K562 (cell line): Measurements from ENCODE around the gene HDAC1. TPM values are rescaled to one million over a fixed set of nuclear protein-coding genes. Genes with fewer than 3 reads are reported as not detected.

Experiments
- ATF7 ChIP-seq: fragments of 450-650 bp; IDR thresholded peaks from 2 replicates; pipeline ENCODE4 v1.7.1; 2014; ENCODE audit warnings: mild to moderate bottlenecking, moderate library complexity
- BRCA1 ChIP-seq, 2 experiments: fragments of 450-650 bp in 1 of 2; sonication (generic) in 1 of 2; formaldehyde crosslinking in 1 of 2; IDR thresholded peaks; 2 replicates each; pipeline versions ENCODE4 v1.5.0 to v1.6.1; 2017 to 2020; ENCODE audit warnings: mild to moderate bottlenecking in 1 of 2, missing genetic modification reagents in 1 of 2
- BRD4 ChIP-seq: fragments of 200-600 bp; sonication (generic); IDR thresholded peaks from 2 replicates; pipeline ENCODE4 v1.6.1; 2017; ENCODE audit warnings: inconsistent platforms
- CBFB ChIP-seq: sonication (generic); formaldehyde crosslinking; IDR thresholded peaks from 2 replicates; pipeline ENCODE4 v1.4.0; 2020; ENCODE audit warnings: mild to moderate bottlenecking, missing genetic modification reagents
- CCNT2 ChIP-seq: IDR thresholded peaks from 2 replicates; pipeline ENCODE4 v1.6.1; 2011; ENCODE audit warnings: borderline replicate concordance, low read depth, mild to moderate bottlenecking, moderate library complexity, mixed read lengths, low read length; ENCODE audit not compliant: insufficient read length; ENCODE audit errors: extremely low read depth
- ESRRA ChIP-seq: fragments of 450-650 bp; IDR thresholded peaks from 2 replicates; pipeline ENCODE4 v1.6.1; 2014; ENCODE audit warnings: low read depth, mild to moderate bottlenecking, moderate library complexity, borderline replicate concordance
- GABPB1 ChIP-seq: sonication (generic); formaldehyde crosslinking; IDR thresholded peaks from 2 replicates; pipeline ENCODE4 v1.8.0; 2022; ENCODE audit warnings: mild to moderate bottlenecking, missing genetic modification reagents
- KAT7 ChIP-seq: sonication (generic); formaldehyde crosslinking; IDR thresholded peaks from 2 replicates; pipeline ENCODE4 v1.8.0; 2022; ENCODE audit warnings: missing genetic modification reagents, mild to moderate bottlenecking, borderline replicate concordance
- KLF13 ChIP-seq: fragments of 450-650 bp; IDR thresholded peaks from 2 replicates; pipeline ENCODE4 v1.6.1; 2016; ENCODE audit warnings: missing genetic modification characterization, low read depth, mild to moderate bottlenecking, missing compliant biosample characterization, moderate library complexity, borderline replicate concordance
- MYBL2 ChIP-seq, 2 experiments: fragments of 450-650 bp in 1 of 2; sonication (generic) in 1 of 2; formaldehyde crosslinking in 1 of 2; IDR thresholded peaks; 2 replicates each; pipeline versions ENCODE4 v1.6.1 to v1.8.1; 2017 to 2022; ENCODE audit warnings: borderline replicate concordance in 1 of 2, inconsistent platforms in 1 of 2, low read depth in 1 of 2, mild to moderate bottlenecking in 1 of 2, missing genetic modification reagents in 1 of 2, moderate library complexity in 1 of 2
- NCOA4 ChIP-seq: fragments of 450-650 bp; IDR thresholded peaks from 2 replicates; pipeline ENCODE4 v1.6.1; 2018; ENCODE audit warnings: mild to moderate bottlenecking; ENCODE audit not compliant: partially characterized antibody
- RBBP5 ChIP-seq: fragments of 200-600 bp; sonication (generic); IDR thresholded peaks from 2 replicates; pipeline ENCODE4 v1.6.1; 2012; ENCODE audit warnings: borderline replicate concordance, mild to moderate bottlenecking, low read length, control low read depth, inconsistent platforms; ENCODE audit not compliant: insufficient read depth, poor library complexity, severe bottlenecking
- SP2 ChIP-seq: IDR thresholded peaks from 2 replicates; pipeline ENCODE4 v1.6.1; 2011; ENCODE audit warnings: mild to moderate bottlenecking, low read depth, low read length, moderate library complexity; ENCODE audit not compliant: poor library complexity, severe bottlenecking; ENCODE audit errors: extremely low read depth
- ZNF184 ChIP-seq: sonication (generic); formaldehyde crosslinking; IDR thresholded peaks from 2 replicates; pipeline ENCODE4 v1.5.0; 2020; ENCODE audit warnings: missing genetic modification reagents
- polyA plus RNA-seq, 8 experiments: library from polyadenylated mRNA; depleted of rRNA in 4 of 8; stranded (reverse) in 5 of 8; unstranded in 3 of 8; fragments of >200 nt; fragmentation: Nextera tagmentation in 2 of 8; fragmentation: Illumina TruSeq in 1 of 8; extraction: Ambion mirVana in 2 of 8; extraction: Trizol in 1 of 8; gene quantifications; 2 replicates each; pipeline versions ENCODE4 v1.2.1 to v1.2.3, GENCODE V29; 2011 to 2014; ENCODE audit warnings: inconsistent platforms in 1 of 8, missing spikeins in 1 of 8
- total RNA-seq, 7 experiments: library from RNA; depleted of rRNA in 6 of 7; stranded (reverse); fragments of >200 nt in 6 of 7; fragmentation: Illumina TruSeq in 2 of 7; extraction: Trizol in 2 of 7; gene quantifications; 2 replicates each; pipeline versions ENCODE4 v1.2.1 to v1.2.3, GENCODE V29; 2011 to 2021; ENCODE audit warnings: low replicate concordance in 1 of 7
- TF ChIP-seq, protein P1 (sequence below): fragments of 450-650 bp; formaldehyde crosslinking; conservative IDR thresholded peaks from 2 replicates; pipeline ENCODE4 v1.4.0; 2022; ENCODE audit warnings: mild to moderate bottlenecking, missing genetic modification characterization
- TF ChIP-seq, protein P2 (sequence below): fragments of 450-650 bp; IDR thresholded peaks from 2 replicates; pipeline ENCODE4 v1.6.1; 2016; ENCODE audit warnings: borderline replicate concordance
- TF ChIP-seq, protein P3 (sequence below), 2 experiments: fragments of 200-800 bp in 1 of 2; sonication (Bioruptor generic) in 1 of 2; sonication (generic) in 1 of 2; formaldehyde crosslinking in 1 of 2; IDR thresholded peaks in 1 of 2; conservative IDR thresholded peaks in 1 of 2; 2 replicates each; pipeline versions ENCODE4 v1.5.0 to v1.6.1; 2016 to 2020; ENCODE audit warnings: missing compliant biosample characterization in 1 of 2, missing genetic modification characterization in 1 of 2, missing genetic modification reagents in 1 of 2
- TF ChIP-seq, protein P4 (sequence below): fragments of 250-450 bp; sonication (Bioruptor Pico); IDR thresholded peaks from 2 replicates; pipeline ENCODE4 v1.8.0; 2022; ENCODE audit warnings: moderate library complexity, mild to moderate bottlenecking, inconsistent platforms

The HDAC1 gene
- total and polyA plus RNA-seq, 9 of the 15 experiments (the other 6 are each of a cell fraction or from before 2014, with no cell fraction given), result 169 to 384 (median 193) TPM

DNA sequence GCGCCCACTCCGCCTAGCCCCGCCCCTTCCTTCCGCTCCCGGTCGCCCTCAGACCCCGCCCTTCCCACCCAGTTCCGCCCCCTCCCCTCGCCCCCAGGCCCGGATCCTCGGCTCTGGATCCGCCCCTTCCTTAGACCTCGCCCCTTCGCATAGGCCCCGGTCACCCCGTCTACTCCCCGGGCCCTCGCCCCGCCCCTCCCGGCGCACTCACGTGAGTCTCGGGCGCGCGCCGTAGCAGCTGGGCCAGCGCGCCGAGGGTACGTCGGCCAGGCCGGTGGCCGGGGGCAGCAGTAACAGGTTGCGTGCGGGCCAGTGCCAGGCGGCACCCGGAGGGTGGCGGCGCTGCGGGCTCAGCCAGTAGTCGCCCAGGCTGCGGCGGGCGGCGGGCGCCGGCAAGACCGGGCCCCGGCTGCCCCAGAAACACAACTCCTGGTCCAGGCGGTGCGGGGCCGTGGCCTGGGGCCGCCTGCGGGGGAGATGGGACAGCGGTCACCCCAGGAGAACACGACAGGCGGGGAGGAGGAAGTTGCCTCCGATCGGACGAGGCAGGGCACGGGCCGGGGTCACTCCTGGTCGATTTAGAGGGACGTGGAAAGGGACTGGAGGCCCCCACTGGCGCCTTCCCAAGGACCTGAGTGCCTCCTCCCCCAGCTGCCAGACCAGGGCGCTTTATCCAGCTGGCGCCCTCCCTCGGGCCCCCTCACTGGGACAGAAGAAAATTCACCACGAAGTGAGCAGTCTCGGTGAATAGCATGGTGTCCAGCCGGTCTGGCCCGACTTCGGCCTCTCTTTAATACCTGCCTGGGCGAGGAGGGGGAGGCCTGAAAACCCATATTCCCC is 59.7 kb downstream of the HDAC1 start (continued):
- TF ChIP-seq, protein P1, sequence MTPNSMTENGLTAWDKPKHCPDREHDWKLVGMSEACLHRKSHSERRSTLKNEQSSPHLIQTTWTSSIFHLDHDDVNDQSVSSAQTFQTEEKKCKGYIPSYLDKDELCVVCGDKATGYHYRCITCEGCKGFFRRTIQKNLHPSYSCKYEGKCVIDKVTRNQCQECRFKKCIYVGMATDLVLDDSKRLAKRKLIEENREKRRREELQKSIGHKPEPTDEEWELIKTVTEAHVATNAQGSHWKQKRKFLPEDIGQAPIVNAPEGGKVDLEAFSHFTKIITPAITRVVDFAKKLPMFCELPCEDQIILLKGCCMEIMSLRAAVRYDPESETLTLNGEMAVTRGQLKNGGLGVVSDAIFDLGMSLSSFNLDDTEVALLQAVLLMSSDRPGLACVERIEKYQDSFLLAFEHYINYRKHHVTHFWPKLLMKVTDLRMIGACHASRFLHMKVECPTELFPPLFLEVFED, result 0 out of 2 replicates have a peak, but pooled peaks have one; percentile 32
- TF ChIP-seq ZNF184 (CRISPR knock-in tag) (no peak), ESRRA (peak; percentile 69; the same call in 1 of the 2 replicates), SP2 (no peak), BRD4 (no peak; the same call in 1 of the 2 replicates), CCNT2 (peak; percentile 67), ATF7 (peak; percentile 59), KLF13 (tag) (peak; percentile 44; the same call in 1 of the 2 replicates), NCOA4 (no peak), BRCA1 (IDR thresholded peaks at IDR 0.05) (no peak), BRCA1 (CRISPR knock-in tag; IDR thresholded peaks at IDR 0.05) (peak; percentile 59; the same call in 1 of the 2 replicates), RBBP5 (peak; percentile 89), KAT7 (CRISPR knock-in tag) (peak; percentile 38; the same call in 1 of the 2 replicates), MYBL2 (IDR thresholded peaks at IDR 0.05; ENCODE audit: low read depth) (no peak), MYBL2 (CRISPR knock-in tag; IDR thresholded peaks at IDR 0.05; ENCODE audit: borderline replicate concordance) (no peak), GABPB1 (no peak; the same call in 1 of the 2 replicates), CBFB (CRISPR knock-in tag) (no peak)
- TF ChIP-seq, protein P2, sequence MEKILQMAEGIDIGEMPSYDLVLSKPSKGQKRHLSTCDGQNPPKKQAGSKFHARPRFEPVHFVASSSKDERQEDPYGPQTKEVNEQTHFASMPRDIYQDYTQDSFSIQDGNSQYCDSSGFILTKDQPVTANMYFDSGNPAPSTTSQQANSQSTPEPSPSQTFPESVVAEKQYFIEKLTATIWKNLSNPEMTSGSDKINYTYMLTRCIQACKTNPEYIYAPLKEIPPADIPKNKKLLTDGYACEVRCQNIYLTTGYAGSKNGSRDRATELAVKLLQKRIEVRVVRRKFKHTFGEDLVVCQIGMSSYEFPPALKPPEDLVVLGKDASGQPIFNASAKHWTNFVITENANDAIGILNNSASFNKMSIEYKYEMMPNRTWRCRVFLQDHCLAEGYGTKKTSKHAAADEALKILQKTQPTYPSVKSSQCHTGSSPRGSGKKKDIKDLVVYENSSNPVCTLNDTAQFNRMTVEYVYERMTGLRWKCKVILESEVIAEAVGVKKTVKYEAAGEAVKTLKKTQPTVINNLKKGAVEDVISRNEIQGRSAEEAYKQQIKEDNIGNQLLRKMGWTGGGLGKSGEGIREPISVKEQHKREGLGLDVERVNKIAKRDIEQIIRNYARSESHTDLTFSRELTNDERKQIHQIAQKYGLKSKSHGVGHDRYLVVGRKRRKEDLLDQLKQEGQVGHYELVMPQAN, result peak; percentile 22; the same call in 1 of the 2 replicates
- TF ChIP-seq, protein P3, sequence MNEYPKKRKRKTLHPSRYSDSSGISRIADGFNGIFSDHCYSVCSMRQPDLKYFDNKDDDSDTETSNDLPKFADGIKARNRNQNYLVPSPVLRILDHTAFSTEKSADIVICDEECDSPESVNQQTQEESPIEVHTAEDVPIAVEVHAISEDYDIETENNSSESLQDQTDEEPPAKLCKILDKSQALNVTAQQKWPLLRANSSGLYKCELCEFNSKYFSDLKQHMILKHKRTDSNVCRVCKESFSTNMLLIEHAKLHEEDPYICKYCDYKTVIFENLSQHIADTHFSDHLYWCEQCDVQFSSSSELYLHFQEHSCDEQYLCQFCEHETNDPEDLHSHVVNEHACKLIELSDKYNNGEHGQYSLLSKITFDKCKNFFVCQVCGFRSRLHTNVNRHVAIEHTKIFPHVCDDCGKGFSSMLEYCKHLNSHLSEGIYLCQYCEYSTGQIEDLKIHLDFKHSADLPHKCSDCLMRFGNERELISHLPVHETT (CRISPR knock-in tag; conservative IDR thresholded peaks at IDR 0.05 in 1 of 2, IDR thresholded peaks at IDR 0.05 in 1 of 2), result peak in 1 of 2 experiments; percentile 80; a peak in 1 of 4 replicates
- TF ChIP-seq, protein P4, sequence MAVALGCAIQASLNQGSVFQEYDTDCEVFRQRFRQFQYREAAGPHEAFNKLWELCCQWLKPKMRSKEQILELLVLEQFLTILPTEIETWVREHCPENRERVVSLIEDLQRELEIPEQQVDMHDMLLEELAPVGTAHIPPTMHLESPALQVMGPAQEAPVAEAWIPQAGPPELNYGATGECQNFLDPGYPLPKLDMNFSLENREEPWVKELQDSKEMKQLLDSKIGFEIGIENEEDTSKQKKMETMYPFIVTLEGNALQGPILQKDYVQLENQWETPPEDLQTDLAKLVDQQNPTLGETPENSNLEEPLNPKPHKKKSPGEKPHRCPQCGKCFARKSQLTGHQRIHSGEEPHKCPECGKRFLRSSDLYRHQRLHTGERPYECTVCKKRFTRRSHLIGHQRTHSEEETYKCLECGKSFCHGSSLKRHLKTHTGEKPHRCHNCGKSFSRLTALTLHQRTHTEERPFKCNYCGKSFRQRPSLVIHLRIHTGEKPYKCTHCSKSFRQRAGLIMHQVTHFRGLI (CRISPR knock-in tag), result no peak
